Esophagus muscularis mucosa (tissue), 4 donors: ENCODE results near the gene SLC35A3.
"Not testable (repeated sequence)": the region's sequence is repeated elsewhere in the genome, so short reads cannot be mapped to it uniquely, and the experiment has no call there.

Experiments
- EP300 ChIP-seq: sonication (generic); formaldehyde crosslinking; IDR thresholded peaks from one replicate; pipeline ENCODE4 v1.6.1; 2017; ENCODE audit warnings: antibody characterized with exemption
- POLR2AphosphoS5 ChIP-seq, 2 donors: sonication (generic); formaldehyde crosslinking; IDR thresholded peaks; one replicate each; pipeline ENCODE4 v1.6.1; 2017; ENCODE audit warnings: antibody characterized with exemption in 2 of 2
- TF ChIP-seq, protein P1 (sequence below), 3 experiments: fragments of 200-600 bp in 2 of 3; fragments of 450-650 bp in 1 of 3; sonication (generic) in 2 of 3; IDR thresholded peaks; one replicate each; pipeline ENCODE4 v1.5.1; 2017 to 2019; ENCODE audit warnings: antibody characterized with exemption in 3 of 3, mild to moderate bottlenecking in 2 of 3, moderate library complexity in 1 of 3

- TF ChIP-seq, protein P1, sequence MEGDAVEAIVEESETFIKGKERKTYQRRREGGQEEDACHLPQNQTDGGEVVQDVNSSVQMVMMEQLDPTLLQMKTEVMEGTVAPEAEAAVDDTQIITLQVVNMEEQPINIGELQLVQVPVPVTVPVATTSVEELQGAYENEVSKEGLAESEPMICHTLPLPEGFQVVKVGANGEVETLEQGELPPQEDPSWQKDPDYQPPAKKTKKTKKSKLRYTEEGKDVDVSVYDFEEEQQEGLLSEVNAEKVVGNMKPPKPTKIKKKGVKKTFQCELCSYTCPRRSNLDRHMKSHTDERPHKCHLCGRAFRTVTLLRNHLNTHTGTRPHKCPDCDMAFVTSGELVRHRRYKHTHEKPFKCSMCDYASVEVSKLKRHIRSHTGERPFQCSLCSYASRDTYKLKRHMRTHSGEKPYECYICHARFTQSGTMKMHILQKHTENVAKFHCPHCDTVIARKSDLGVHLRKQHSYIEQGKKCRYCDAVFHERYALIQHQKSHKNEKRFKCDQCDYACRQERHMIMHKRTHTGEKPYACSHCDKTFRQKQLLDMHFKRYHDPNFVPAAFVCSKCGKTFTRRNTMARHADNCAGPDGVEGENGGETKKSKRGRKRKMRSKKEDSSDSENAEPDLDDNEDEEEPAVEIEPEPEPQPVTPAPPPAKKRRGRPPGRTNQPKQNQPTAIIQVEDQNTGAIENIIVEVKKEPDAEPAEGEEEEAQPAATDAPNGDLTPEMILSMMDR (IDR thresholded peaks at IDR 0.05): not testable (repeated sequence)
- not testable (repeated sequence) for TF ChIP-seq POLR2AphosphoS5 (IDR thresholded peaks at IDR 0.05); EP300
Measured at GRCh38 chr1:99977326-99977725, 7.5 kb downstream of the SLC35A3 start.
